GM12892 (cell line): Measurements from ENCODE around the gene ERGIC2.

Experiments
- POLR2A ChIP-seq: IDR thresholded peaks from 2 replicates; pipeline ENCODE4 v1.6.1; 2011; ENCODE audit warnings: low read depth, low read length, control low read depth
- POLR2AphosphoS5 ChIP-seq: IDR thresholded peaks from 2 replicates; pipeline ENCODE4 v1.6.1; 2011; ENCODE audit warnings: low read depth, low read length, control low read depth

DNA sequence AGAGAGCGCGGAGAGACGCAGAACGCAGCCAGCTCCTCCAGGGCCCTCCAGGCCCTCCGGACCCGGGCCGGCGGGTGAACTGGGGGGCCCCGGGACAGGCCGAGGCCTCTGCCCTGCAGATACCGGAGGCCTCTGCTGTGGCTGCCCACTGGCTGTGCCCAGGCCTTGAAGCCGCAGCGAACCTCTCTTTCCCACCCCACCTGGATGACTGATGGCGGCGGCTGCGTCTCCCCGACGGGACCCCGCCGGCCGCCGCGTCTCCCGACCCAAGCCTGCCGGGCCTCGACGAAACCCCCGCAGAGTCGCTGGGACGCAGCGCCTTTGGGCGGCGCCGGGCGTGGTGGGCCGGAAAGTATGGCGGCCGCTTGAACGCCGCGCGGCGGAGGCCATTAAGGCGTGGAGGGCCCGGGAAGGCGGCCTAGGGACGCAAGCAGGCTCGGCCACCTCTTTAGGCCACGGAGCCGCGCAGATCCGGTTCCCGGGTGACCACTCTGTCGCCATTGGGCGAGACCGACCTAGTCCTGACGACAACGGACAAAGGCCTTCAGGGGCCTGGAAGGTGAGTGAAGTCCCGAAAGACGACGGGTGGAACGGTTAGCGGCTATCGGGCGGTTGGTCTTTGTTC is 8.4 kb upstream of the ERGIC2 start:
- TF ChIP-seq POLR2A (no peak), POLR2AphosphoS5 (no peak)
